ENCODE data around the gene FBXO41.
"Not testable (repeated sequence)": the region's sequence is repeated elsewhere in the genome, so short reads cannot be mapped to it uniquely, and the experiment has no call there.

FBXO41 gene

GRCh38 chr2:73289304-73289703 lies 5.0 kb upstream of the FBXO41 start:
- no peak for DNase-seq

GRCh38 chr2:73286134-73286655 lies 1.9 kb upstream of the FBXO41 start:
- no peak for DNase-seq

GRCh38 chr2:73285159-73285739 lies 971 bp upstream of the FBXO41 start:
- DNase-seq: no peak

GRCh38 chr2:73283545-73284295 lies 558 bp downstream of the FBXO41 start:
- no peak for DNase-seq

- DNase-seq: no peak
Observed at GRCh38 chr2:73282924-73283544, 1.2 kb downstream of the FBXO41 start.

- DNase-seq: no peak
Observed at GRCh38 chr2:73281244-73281643, 3.0 kb downstream of the FBXO41 start.

GRCh38 chr2:73279852-73280251 lies 4.4 kb downstream of the FBXO41 start:
- DNase-seq: no peak

- DNase-seq: no peak
Observed at GRCh38 chr2:73272270-73272669, 12.0 kb downstream of the FBXO41 start.

GRCh38 chr2:73269686-73270465 lies 14.4 kb downstream of the FBXO41 start:
- no peak for DNase-seq

GRCh38 chr2:73268830-73269685 lies 15.2 kb downstream of the FBXO41 start:
- no peak for DNase-seq

GRCh38 chr2:73268366-73268829 lies 15.9 kb downstream of the FBXO41 start:
- DNase-seq: no peak

GRCh38 chr2:73267008-73267407 lies 17.3 kb downstream of the FBXO41 start:
- no peak for DNase-seq

- DNase-seq: no peak
Observed at GRCh38 chr2:73266061-73266901, 18.0 kb downstream of the FBXO41 start.

- DNase-seq: no peak
Observed at GRCh38 chr2:73265298-73266060, 18.8 kb downstream of the FBXO41 start.

- no peak for DNase-seq
Observed at GRCh38 chr2:73264783-73265182, 19.5 kb downstream of the FBXO41 start.

GRCh38 chr2:73264332-73264606 lies 20.0 kb downstream of the FBXO41 start:
- DNase-seq: no peak

- no peak for DNase-seq
Observed at GRCh38 chr2:73263540-73264331, 20.5 kb downstream of the FBXO41 start.

GRCh38 chr2:73262691-73263429 lies 21.4 kb downstream of the FBXO41 start:
- not testable (repeated sequence) for DNase-seq

GRCh38 chr2:73262108-73262651 lies 22.1 kb downstream of the FBXO41 start:
- no peak for DNase-seq

Measured in femur (tissue), 1 donor.